HepG2 (cell line): ENCODE data around the gene ASTN2.

Experiments used
- CTCF ChIP-seq: sonication (generic); formaldehyde crosslinking; IDR thresholded peaks from 2 replicates; pipeline ENCODE4 v1.5.0; 2020; ENCODE audit warnings: mild to moderate bottlenecking, missing genetic modification reagents, moderate library complexity
- EP300 ChIP-seq, 3 experiments: sonication (generic) in 1 of 3; formaldehyde crosslinking in 1 of 3; IDR thresholded peaks; 2 replicates each; pipeline versions ENCODE4 v1.5.1 to v1.6.1; 2011 to 2020; ENCODE audit warnings: low read depth in 2 of 3, low read length in 2 of 3, borderline replicate concordance in 1 of 3, improper control_type of control experiment in 1 of 3, mild to moderate bottlenecking in 1 of 3, missing genetic modification reagents in 1 of 3, moderate library complexity in 1 of 3
- ETS1 ChIP-seq: sonication (generic); formaldehyde crosslinking; IDR thresholded peaks from 2 replicates; pipeline ENCODE4 v1.4.0; 2020; ENCODE audit warnings: missing genetic modification reagents
- GLI4 ChIP-seq: sonication (generic); formaldehyde crosslinking; IDR thresholded peaks from 2 replicates; pipeline ENCODE4 v1.5.1; 2020; ENCODE audit warnings: missing genetic modification reagents, mild to moderate bottlenecking, moderate library complexity, borderline replicate concordance
- JUND ChIP-seq: sonication (generic); formaldehyde crosslinking; IDR thresholded peaks from 2 replicates; pipeline ENCODE4 v1.8.0; 2022; ENCODE audit warnings: mild to moderate bottlenecking, missing genetic modification reagents
- SMARCE1 ChIP-seq: fragments of 450-650 bp; IDR thresholded peaks from 2 replicates; pipeline ENCODE4 v1.6.1; 2017; ENCODE audit warnings: borderline replicate concordance
- SRSF9 ChIP-seq: fragments of 200-400 bp; formaldehyde crosslinking; IDR thresholded peaks from 2 replicates; pipeline ENCODE4 v1.6.1; 2018; ENCODE audit warnings: borderline replicate concordance, mild to moderate bottlenecking, low read depth, low read length; ENCODE audit not compliant: insufficient read depth, poor library complexity, severe bottlenecking
- USF2 ChIP-seq, 2 experiments: sonication (generic) in 1 of 2; formaldehyde crosslinking in 1 of 2; IDR thresholded peaks; 2 replicates each; pipeline versions ENCODE4 v1.5.1 to v1.6.1; 2011 to 2020; ENCODE audit warnings: borderline replicate concordance in 1 of 2, low read depth in 1 of 2, low read length in 1 of 2, mild to moderate bottlenecking in 1 of 2, missing genetic modification reagents in 1 of 2, moderate library complexity in 1 of 2
- ZNF232 ChIP-seq: sonication (generic); formaldehyde crosslinking; IDR thresholded peaks from 2 replicates; pipeline ENCODE4 v1.4.0; 2020; ENCODE audit warnings: missing genetic modification reagents, borderline replicate concordance
- ZNF24 ChIP-seq: fragments of 450-650 bp; IDR thresholded peaks from 2 replicates; pipeline ENCODE4 v1.6.1; 2017; ENCODE audit warnings: antibody characterized with exemption, mild to moderate bottlenecking
- ZNF530 ChIP-seq: sonication (generic); formaldehyde crosslinking; IDR thresholded peaks from 2 replicates; pipeline ENCODE4 v1.5.0; 2020; ENCODE audit warnings: low read depth, mild to moderate bottlenecking, missing genetic modification reagents
- TF ChIP-seq, protein P1 (sequence below): sonication (generic); formaldehyde crosslinking; IDR thresholded peaks from 2 replicates; pipeline ENCODE4 v1.4.0; 2020; ENCODE audit warnings: mild to moderate bottlenecking, missing genetic modification reagents
- TF ChIP-seq, protein P2 (sequence below): sonication (generic); formaldehyde crosslinking; IDR thresholded peaks from 2 replicates; pipeline ENCODE4 v1.4.0; 2020; ENCODE audit warnings: missing genetic modification reagents

DNA sequence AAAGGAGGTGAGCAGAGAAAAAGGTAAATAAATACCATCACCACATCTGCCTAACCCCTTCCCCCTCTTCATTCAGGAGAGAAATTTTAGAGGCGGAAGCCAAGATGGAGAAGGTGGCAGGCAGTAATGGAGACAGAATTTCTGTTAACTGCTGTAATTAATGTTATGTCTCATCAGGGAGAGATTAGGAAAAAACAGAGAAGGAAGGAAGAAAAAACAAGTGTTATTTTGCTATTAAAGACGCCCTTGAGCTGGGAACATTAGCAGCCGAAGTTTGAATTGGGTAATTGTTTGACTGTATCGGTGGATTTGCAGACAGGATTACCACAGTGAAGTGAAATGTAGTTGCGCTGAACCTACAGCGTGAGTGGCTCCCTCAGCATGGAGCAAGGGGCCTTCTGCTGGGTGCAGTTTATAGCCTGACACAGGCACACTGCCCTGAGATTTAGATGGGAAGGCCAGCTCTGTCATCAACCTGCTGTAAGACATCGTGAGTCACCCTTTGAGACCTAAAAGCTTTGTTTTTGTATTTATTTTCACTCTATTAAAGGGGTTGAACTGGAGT, 136.3 kb downstream of the ASTN2 start:
- TF ChIP-seq, protein P1, sequence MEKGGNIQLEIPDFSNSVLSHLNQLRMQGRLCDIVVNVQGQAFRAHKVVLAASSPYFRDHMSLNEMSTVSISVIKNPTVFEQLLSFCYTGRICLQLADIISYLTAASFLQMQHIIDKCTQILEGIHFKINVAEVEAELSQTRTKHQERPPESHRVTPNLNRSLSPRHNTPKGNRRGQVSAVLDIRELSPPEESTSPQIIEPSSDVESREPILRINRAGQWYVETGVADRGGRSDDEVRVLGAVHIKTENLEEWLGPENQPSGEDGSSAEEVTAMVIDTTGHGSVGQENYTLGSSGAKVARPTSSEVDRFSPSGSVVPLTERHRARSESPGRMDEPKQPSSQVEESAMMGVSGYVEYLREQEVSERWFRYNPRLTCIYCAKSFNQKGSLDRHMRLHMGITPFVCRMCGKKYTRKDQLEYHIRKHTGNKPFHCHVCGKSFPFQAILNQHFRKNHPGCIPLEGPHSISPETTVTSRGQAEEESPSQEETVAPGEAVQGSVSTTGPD (CRISPR knock-in tag), result no peak
- TF ChIP-seq CTCF (CRISPR knock-in tag) (no peak), ETS1 (CRISPR knock-in tag) (no peak), SMARCE1 (no peak), EP300 (IDR thresholded peaks at IDR 0.05; ENCODE audit: low read depth in 2 of 2, low read length in 2 of 2) (no peak), EP300 (CRISPR knock-in tag; IDR thresholded peaks at IDR 0.05; ENCODE audit: borderline replicate concordance) (no peak), JUND (no peak), GLI4 (CRISPR knock-in tag) (no peak), ZNF530 (no peak), ZNF232 (CRISPR knock-in tag) (no peak), SRSF9 (no peak), ZNF24 (no peak), USF2 (IDR thresholded peaks at IDR 0.05; ENCODE audit: low read depth, low read length) (no peak), USF2 (CRISPR knock-in tag; IDR thresholded peaks at IDR 0.05; ENCODE audit: borderline replicate concordance) (no peak)
- TF ChIP-seq, protein P2, sequence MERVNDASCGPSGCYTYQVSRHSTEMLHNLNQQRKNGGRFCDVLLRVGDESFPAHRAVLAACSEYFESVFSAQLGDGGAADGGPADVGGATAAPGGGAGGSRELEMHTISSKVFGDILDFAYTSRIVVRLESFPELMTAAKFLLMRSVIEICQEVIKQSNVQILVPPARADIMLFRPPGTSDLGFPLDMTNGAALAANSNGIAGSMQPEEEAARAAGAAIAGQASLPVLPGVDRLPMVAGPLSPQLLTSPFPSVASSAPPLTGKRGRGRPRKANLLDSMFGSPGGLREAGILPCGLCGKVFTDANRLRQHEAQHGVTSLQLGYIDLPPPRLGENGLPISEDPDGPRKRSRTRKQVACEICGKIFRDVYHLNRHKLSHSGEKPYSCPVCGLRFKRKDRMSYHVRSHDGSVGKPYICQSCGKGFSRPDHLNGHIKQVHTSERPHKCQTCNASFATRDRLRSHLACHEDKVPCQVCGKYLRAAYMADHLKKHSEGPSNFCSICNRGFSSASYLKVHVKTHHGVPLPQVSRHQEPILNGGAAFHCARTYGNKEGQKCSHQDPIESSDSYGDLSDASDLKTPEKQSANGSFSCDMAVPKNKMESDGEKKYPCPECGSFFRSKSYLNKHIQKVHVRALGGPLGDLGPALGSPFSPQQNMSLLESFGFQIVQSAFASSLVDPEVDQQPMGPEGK (CRISPR knock-in tag), result no peak
